ENCODE data around the gene ALG14.

The ALG14 gene

GRCh38 chr1:94971491-94971924 is 101.2 kb downstream of the ALG14 start:
- TF ChIP-seq CTCF (IDR thresholded peaks at IDR 0.05; ENCODE audit: low read depth, low read length, missing control alignments), result no peak
- DNase-seq (ENCODE audit: extremely low read depth, low read depth), result peak; percentile 65
- no peak overlapping the region for H3K4me3 ChIP-seq (replicated peaks; ENCODE audit: low read depth, low read length)

- no peak for TF ChIP-seq CTCF (IDR thresholded peaks at IDR 0.05; ENCODE audit: low read depth, low read length, missing control alignments)
- no peak for DNase-seq (ENCODE audit: extremely low read depth, low read depth)
- H3K4me3 ChIP-seq (replicated peaks; ENCODE audit: low read depth, low read length), result no peak overlapping the region
Observed at GRCh38 chr1:94970783-94971182, 102.0 kb downstream of the ALG14 start.

DNA sequence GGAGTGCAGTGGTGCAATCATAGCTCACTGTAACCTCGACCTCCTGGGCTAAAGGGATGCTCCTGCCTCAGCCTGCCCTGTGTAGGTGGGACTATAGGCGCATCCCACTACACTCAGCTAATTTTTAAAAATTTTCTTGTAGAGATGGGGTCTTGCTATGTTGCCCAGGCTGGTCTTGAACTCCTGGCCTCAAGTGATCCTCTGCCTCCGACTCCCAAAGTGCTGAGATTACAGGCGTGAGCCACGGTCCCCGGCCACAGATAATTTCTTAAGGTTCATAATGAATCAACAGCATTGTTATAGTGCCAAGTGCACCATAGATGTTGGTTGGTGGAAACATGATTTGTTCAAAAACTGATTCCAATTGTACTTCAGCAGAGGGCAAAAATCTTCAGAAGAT is 103.6 kb downstream of the ALG14 start:
- H3K4me3 ChIP-seq (replicated peaks; ENCODE audit: low read depth, low read length), result no peak overlapping the region
- DNase-seq (ENCODE audit: extremely low read depth, low read depth), result no peak
- TF ChIP-seq CTCF (IDR thresholded peaks at IDR 0.05; ENCODE audit: low read depth, low read length, missing control alignments), result no peak

GRCh38 chr1:94966033-94966432 is 106.7 kb downstream of the ALG14 start:
- no peak for DNase-seq (ENCODE audit: extremely low read depth, low read depth)
- no peak for TF ChIP-seq CTCF (IDR thresholded peaks at IDR 0.05; ENCODE audit: low read depth, low read length, missing control alignments)
- H3K4me3 ChIP-seq (replicated peaks; ENCODE audit: low read depth, low read length), result no peak overlapping the region

GRCh38 chr1:94963864-94964263 is 108.9 kb downstream of the ALG14 start:
- no peak overlapping the region for H3K4me3 ChIP-seq (replicated peaks; ENCODE audit: low read depth, low read length)
- no peak for TF ChIP-seq CTCF (IDR thresholded peaks at IDR 0.05; ENCODE audit: low read depth, low read length, missing control alignments)
- no peak for DNase-seq (ENCODE audit: extremely low read depth, low read depth)

GRCh38 chr1:94962409-94963265 is 110.1 kb downstream of the ALG14 start:
- DNase-seq (ENCODE audit: extremely low read depth, low read depth), result no peak
- no peak for TF ChIP-seq CTCF (IDR thresholded peaks at IDR 0.05; ENCODE audit: low read depth, low read length, missing control alignments)
- H3K4me3 ChIP-seq (replicated peaks; ENCODE audit: low read depth, low read length), result peak overlapping the region; percentile 29

Data from HFF-Myc (cell line).